NCI-H1436 treated with DMSO at 0.1 percent for 48 hours (cell line): ENCODE data around the gene EEF1A2.

Experiments
- DNase-seq: peaks from one replicate; lab custom pipeline; 2025; lab: John Stamatoyannopoulos, UW

Gene EEF1A2

DNA sequence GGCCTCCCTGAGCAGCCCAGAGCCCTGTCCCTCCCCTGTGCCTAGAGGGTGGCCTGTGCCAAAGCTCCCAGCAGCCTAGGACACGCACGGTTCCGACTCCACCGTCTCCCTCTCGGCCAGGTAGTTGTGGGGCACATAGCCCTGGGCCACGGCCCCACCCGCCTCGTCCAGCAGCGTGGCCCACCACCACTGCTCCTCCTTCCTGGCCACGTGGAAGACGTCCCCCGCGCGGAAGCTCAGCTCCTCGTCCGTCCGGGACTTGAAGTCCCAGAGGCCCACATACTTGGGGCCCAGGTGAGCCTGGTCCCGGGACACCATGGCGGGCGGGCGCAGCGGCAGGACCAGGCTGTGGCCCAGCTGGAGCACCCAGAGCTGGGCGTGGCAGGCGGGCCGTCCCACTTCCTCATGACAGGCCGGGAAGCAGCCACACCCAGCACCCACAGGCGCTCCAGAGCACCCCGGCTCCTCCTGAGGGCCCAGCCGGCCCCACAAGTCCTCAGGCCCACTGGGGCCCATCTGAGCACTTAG lies 38.2 kb upstream of the EEF1A2 start, which contains the start of gene PTK6:
Gene PTK6, minus strand, starts transcription at position 380 of the 528 bp plus-strand sequence. Its CDS starts 62 bp downstream, at position 318.
- DNase-seq = no peak

DNA sequence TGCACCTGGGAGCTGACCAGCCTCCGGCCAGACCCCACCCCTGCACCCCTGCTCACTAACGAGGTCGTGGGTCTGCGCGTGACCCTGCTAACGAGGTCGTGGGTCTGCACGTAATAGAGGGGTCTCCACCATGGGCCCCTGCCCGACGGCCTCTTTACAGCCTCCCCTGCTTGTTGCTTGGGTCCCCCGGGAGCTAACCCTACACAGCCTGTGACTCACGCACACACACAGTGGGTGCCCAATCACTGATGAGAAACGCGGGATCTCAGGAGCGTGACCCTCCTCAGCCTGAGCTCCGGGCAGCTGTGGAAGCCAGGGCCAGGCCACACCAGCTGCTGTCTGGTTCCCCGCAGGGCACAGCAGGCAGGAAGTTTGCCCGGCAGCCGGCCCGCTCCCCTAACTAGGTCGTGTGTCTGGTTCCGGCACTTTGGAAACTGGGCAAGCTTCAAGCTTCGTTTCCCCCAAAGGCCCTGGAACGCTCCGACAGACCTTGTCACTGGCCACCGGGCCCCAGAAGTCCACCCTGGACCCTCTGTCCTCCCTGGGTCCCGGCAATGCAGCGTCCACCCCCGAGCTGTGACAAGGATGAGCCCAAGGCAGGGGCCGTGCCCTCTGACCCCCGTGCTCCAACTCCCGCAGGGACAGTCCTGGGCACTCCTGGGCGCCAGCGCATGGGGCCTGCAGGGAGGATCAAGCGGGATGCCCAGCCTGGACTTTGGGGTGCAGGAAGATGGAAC lies 37.5 kb upstream of the EEF1A2 start:
- DNase-seq = no peak

- DNase-seq = no peak
Observed at GRCh38 chr20:63534831-63535651, 36.2 kb upstream of the EEF1A2 start.

- no peak for DNase-seq
Observed at GRCh38 chr20:63534427-63534830, 35.5 kb upstream of the EEF1A2 start.

- DNase-seq = no peak
Observed at GRCh38 chr20:63533871-63534393, 35.0 kb upstream of the EEF1A2 start.

DNA sequence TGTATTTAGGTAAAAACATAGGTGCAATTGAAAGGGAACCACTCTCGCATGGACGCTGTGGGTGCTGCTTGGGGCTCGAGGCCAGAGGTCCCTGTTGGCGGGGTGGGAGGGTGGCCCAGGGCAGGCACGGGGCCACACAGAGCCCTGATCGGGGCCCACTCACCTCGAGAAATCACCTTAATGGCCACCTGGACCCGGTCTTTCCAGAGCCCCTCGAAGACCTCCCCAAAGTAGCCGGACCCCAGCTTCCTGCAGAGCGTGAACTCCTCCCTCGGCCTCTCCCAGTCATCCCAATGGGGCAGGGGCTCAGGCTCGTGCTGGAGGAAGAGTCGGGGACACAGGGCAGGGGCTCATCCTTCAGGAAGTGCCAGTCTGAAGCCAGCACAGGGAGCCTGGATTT lies 34.5 kb upstream of the EEF1A2 start:
- DNase-seq = no peak

- DNase-seq = no peak
Observed at GRCh38 chr20:63532449-63532971, 33.6 kb upstream of the EEF1A2 start.

DNA sequence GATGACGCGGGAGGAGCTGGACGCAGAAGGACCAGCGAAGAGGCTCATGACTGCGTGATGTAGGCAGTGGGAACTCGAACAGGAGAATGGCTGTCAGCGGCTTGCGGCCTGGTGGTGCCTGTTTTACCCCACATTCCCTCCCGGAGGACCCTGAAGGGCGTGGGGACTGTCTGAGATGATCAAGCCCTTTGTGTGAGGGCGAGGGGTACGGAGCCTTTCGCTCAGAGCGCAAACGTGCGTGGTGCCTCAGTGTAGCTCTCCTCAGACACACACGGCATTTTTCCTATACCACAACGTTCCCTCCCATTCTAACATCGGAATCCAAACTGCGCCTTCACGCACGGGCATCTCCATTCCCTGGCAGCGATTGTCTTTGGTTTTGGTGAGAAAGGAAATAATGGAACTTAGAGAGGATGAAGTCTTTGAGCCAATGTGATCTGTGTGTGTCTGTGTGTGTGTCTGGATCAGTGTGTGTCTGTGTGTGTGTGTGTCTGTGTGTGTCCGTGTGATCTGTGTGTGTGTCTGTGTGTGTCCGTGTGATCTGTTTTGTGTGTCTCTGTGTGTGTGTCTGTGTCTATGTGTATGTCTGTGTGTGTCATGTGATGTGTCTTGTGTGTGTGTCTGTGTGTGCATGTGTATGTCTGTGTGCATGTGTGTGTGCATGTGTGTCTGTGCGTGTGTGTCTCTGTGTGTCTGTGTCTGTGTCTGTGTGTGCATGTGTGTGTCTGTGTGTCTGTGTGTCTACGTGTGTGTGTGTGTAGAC lies 33.0 kb upstream of the EEF1A2 start:
- DNase-seq = no peak

DNA sequence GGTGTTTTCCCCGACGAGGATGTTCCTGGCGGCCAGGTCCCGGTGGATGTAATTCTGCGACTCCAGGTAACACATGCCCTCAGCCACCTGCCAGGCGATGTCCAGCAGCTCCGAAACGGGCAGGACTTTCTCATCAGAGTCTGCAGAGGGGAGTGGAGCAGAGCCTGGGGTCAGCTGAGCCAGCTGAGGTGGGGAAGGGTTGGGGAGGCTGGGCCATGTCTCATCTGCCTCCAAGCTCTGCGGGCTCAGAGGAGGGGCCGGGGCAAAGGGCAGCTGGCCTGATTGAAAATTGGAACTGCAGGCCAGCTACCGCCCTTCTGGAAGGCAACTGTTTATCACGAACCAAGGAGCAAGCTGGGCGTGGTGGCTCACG lies 31.9 kb upstream of the EEF1A2 start:
- no peak for DNase-seq

GRCh38 chr20:63529861-63530787 lies 31.2 kb upstream of the EEF1A2 start:
- no peak for DNase-seq

DNA sequence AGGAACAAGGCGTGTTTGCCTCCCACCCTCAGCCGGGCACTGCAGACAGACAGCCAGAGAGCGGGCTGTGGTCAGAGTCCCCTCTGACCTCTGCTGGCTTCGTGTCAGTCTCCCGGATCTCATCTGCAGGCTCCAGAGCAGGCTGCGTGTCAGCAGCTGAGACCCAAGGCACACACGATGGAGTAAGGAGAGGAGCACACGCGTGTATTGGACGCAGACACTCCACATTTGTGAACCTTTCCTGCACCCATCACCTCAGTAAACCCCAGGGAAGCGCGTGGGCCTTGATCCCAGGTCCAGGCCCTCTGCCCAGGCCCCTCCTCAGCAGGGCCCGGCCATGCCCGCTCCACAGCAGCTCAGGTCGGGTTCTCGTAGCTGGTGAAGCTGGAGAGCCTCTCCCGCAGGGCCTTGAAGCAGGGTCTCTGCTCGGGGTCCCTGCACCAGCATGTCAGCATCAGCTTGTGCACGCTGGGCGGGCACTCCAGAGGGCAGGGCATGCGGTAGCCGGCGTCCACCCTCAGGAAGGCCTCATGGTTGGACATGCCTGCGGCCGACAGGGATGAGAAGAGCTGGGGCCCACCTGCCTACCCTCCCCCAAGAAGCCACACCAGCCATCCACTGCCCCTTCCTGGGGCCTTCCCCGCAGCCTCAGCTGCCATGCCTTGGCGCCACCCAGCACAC lies 30.4 kb upstream of the EEF1A2 start:
- no peak for DNase-seq

GRCh38 chr20:63527184-63527583 lies 28.3 kb upstream of the EEF1A2 start:
- DNase-seq = no peak

- DNase-seq = no peak
Observed at GRCh38 chr20:63525971-63526370, 27.1 kb upstream of the EEF1A2 start.

GRCh38 chr20:63525185-63525584 lies 26.3 kb upstream of the EEF1A2 start:
- no peak for DNase-seq

DNA sequence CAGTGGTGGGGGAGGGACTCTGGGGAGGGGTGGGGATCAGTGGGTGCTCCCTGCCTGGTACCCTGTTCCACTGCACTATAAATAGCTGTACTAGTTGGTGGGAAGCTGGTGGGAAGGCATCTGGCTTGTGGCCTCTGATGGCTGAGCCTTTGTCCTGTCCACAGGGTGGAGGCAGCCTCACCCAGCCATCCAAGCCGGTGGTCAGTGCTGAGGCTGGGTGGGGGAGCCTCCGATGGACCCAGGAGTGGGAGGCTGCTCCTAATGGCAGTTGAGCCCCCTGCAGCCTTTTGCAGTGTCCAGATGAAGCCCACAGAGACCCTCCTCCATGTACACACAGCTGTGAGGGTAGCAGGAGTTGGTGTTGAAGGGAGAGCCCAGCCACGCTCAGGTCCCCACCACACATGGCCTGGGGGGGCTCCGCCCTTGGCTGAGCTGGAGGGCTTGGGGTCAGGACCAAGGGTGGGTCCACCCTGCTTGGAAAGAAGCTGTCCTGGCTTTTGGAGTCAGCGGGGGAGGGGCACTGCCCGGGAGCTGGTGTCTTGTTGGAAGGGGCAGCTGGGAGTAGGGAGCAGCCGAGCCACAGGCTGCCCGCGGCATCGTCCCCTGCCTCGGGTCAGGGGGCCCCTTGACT lies 24.2 kb upstream of the EEF1A2 start:
- DNase-seq = no peak

GRCh38 chr20:63522091-63522868 lies 23.4 kb upstream of the EEF1A2 start:
- no peak for DNase-seq

DNA sequence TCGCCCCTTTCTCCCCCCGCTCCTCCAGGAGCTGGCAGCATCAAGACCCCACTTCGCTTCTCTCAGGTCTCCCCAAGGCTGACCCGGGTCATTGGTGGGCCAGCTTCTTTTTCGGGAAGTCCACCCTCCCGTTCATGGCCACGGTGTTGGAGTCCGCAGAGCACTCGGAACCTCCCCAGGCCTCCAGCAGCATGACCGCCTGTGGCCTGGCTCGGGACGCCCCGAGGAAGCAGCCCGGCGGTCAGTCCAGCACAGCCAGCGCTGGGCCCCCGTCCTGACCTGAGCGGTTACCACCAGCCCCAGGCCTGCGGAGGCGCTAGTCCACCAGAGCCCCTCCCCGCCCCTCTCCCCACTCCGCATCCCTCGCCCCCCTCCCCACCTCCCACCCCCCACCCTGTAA lies 22.7 kb upstream of the EEF1A2 start:
- DNase-seq = no peak

DNA sequence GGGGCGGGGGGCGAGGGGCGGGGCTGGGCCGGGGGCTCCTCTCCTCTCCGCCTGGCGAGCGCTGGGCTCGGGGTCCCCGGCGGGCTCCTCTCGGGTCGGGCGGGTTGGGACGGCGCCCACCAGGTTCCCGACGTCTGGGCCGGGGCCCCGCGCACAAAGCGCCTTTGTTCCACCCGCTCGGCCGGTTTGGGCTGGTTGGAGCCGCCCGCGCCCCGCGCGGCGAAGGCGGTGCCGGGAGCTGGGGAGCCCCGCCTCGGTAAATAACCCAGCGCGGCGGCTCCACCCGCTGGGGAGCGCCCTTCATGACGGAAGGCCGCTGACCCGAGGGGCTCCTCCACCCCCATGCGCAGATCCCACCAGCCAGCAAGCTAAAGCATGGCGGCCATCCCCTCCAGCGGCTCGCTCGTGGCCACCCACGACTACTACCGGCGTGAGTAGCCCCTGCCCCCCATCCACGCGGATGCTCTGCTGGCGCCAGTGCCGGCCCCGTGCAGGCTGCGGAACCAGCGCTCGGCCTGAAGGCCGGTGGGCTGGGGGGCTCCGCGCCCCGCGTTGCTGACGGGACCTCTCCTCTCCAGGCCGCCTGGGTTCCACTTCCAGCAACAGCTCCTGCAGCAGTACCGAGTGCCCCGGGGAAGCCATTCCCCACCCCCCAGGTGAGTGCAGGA lies 22.2 kb upstream of the EEF1A2 start:
- DNase-seq = no peak
